ENCODE data around the gene CRYBG1. TPM values are rescaled to one million over a fixed set of nuclear protein-coding genes. Genes with fewer than 3 reads are reported as not detected.

The CRYBG1 gene
- total and polyA plus RNA-seq, 10 of the 15 experiments (the other 5 are each of a cell fraction or from before 2014, with no cell fraction given), result 6.5 to 57.0 (median 25.2) TPM

DNA sequence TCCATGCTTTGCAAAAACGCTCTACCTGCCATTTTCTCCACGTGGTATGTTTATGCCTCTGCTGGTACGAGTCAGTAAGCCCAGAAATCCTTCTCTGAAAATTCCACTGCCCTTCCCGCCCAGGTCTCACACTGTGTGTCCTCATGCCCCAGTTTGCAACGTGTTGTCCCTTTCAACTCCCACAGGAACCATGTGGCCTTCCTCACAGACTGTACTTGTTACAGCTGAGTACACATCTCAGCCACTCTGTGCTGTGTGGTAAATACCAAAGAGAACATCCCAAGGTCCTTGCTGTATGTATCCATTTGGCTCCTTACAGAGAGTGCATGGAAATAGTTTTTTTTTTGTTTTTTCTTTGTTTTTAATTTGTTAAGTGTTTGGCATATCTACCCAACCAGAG, 211.9 kb downstream of the CRYBG1 start:
- intact Hi-C loops (cut with micrococcal nuclease; ENCODE audit: unreplicated experiment), result no loop called here
- TF ChIP-seq ZNF217 (IDR thresholded peaks at IDR 0.05) (no peak), SIN3A (IDR thresholded peaks at IDR 0.05; ENCODE audit: low read depth, low read length) (no peak), HDAC6 (IDR thresholded peaks at IDR 0.05; ENCODE audit: unreplicated experiment) (no peak), POLR2A (IDR thresholded peaks at IDR 0.05; ENCODE audit: low read depth, low read length) (no peak), ZNF622 (IDR thresholded peaks at IDR 0.05) (no peak), MTA3 (IDR thresholded peaks at IDR 0.05; ENCODE audit: borderline replicate concordance, low read length) (no peak), ZBTB11 (CRISPR knock-in tag; IDR thresholded peaks at IDR 0.05) (no peak), USF1 (IDR thresholded peaks at IDR 0.05; ENCODE audit: borderline replicate concordance, extremely low read length, insufficient read depth, low read depth, low read length) (no peak), FOXK2 (IDR thresholded peaks at IDR 0.05) (no peak), SMC3 (IDR thresholded peaks at IDR 0.05; ENCODE audit: borderline replicate concordance, low read length) (no peak), CHD1 (IDR thresholded peaks at IDR 0.05; ENCODE audit: low read depth, low read length) (no peak), EZH2 (IDR thresholded peaks at IDR 0.05; ENCODE audit: borderline replicate concordance, control insufficient read depth, low read depth, low read length) (no peak), IKZF2 (IDR thresholded peaks at IDR 0.05) (no peak), SUPT20H (IDR thresholded peaks at IDR 0.05; ENCODE audit: borderline replicate concordance, control insufficient read depth, low read depth, low read length) (no peak), KAT2A (conservative IDR thresholded peaks at IDR 0.05; ENCODE audit: control insufficient read depth, low read depth, low read length) (no peak)
- TF ChIP-seq, protein P1, sequence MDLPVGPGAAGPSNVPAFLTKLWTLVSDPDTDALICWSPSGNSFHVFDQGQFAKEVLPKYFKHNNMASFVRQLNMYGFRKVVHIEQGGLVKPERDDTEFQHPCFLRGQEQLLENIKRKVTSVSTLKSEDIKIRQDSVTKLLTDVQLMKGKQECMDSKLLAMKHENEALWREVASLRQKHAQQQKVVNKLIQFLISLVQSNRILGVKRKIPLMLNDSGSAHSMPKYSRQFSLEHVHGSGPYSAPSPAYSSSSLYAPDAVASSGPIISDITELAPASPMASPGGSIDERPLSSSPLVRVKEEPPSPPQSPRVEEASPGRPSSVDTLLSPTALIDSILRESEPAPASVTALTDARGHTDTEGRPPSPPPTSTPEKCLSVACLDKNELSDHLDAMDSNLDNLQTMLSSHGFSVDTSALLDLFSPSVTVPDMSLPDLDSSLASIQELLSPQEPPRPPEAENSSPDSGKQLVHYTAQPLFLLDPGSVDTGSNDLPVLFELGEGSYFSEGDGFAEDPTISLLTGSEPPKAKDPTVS (IDR thresholded peaks at IDR 0.05; ENCODE audit: low read depth, low read length), result no peak
- H3K79me2 ChIP-seq (ENCODE audit: control insufficient read depth, insufficient read depth, low read length), result no peaks in the 10 kb centered on the region
- no peaks in the 10 kb centered on the region for H3K9me3 ChIP-seq (replicated peaks; ENCODE audit: control insufficient read depth, insufficient read depth, low read length)
- RAD21 ChIA-PET (ENCODE audit: unreplicated experiment), result interaction anchor here (1.7 kb wide), 1 partner anchor 127 kb away, joined by 7 read pairs; no protein-coding TSS in a partner anchor
- no peaks in the 10 kb centered on the region for H3K4me1 ChIP-seq (ENCODE audit: control insufficient read depth, insufficient read depth, low read length)
- CTCF ChIA-PET, result interaction anchor here (1.0 to 16.5 kb wide), 5 partner anchors 9 to 407 kb away, joined by 3 to 403 read pairs (median 4); no protein-coding TSS in a partner anchor
- no peak overlapping the region for H3K4me3 ChIP-seq
- ATAC-seq, result no peak
- H3K9ac ChIP-seq (ENCODE audit: control insufficient read depth, insufficient read depth, low read length), result no peak overlapping the region
- no peak overlapping the region for H2AFZ ChIP-seq (ENCODE audit: control insufficient read depth, low read depth, low read length)
- no peak overlapping the region for H3K4me2 ChIP-seq (ENCODE audit: control insufficient read depth, insufficient read depth)
- SMC1A ChIA-PET (ENCODE audit: uncharacterized antibody, unreplicated experiment), result interaction anchor here (0.7 to 2.5 kb wide), 4 partner anchors 11 to 128 kb away, joined by 3 to 9 read pairs (median 3); no protein-coding TSS in a partner anchor
- POLR2A ChIA-PET, result no interaction called here
- H3K27me3 ChIP-seq (replicated peaks in 1 of 2; ENCODE audit: control insufficient read depth in 2 of 2, insufficient read depth in 2 of 2, low read length in 1 of 2), result no peaks in the 10 kb centered on the region
- peaks cover 0 to 11% of the 10 kb centered on the region in 2 experiments for H3K36me3 ChIP-seq (ENCODE audit: control insufficient read depth in 2 of 2, insufficient read depth in 2 of 2, low read length in 1 of 2)
- no peaks in the 10 kb centered on the region for H4K20me1 ChIP-seq (ENCODE audit: control insufficient read depth, insufficient read depth)
- DNase-seq (ENCODE audit: low read depth, low spot score), result no peak
- no TSS peak for BruUV-seq (replicated peaks)
- WGBS (ENCODE audit: insufficient coverage, insufficient replicate concordance, low lambda C conversion rate, missing lambda C conversion rate), result 87% methylated on average over 5 of the region's 5 CpGs
- no peak for FAIRE-seq
- no peak overlapping the region for H3K27ac ChIP-seq (ENCODE audit: control insufficient read depth, insufficient read depth)
- in situ Hi-C loops (cut with MboI), result no loop called here
